ENCODE measurements around the gene CLDN14. TPM values are rescaled to one million over a fixed set of nuclear protein-coding genes. Genes with fewer than 3 reads are reported as not detected.

CLDN14 gene
- total and polyA plus RNA-seq, 2 donors (not counting 1 experiment from before 2014, with no cell fraction given): 0.39 TPM; not detected in 1

DNA sequence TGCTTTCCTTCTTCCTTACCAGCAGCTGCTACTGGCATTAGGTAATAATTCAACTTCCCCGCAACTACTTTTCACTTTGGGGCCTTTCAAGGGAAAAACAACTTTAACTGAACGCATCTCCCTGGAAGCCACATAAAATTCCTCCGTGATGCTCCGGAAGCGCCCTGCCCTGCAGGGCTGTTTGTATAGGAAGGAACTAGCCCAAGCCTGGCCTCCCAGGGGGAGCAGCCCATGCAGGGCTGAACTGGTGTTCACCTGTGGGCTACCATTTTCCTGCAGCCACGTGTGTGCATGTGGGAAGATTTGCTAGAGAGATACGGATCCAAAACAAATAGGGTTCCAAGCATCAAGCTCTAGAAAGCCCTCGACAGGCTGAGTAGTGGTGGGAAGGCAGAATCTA lies 14.4 kb downstream of the CLDN14 start:
- WGBS (ENCODE audit: insufficient coverage): 57% methylated on average over 7 of the region's 8 CpGs
- H2AFZ ChIP-seq (ENCODE audit: insufficient read depth, low read depth, low read length, poor library complexity, severe bottlenecking): no peak overlapping the region
- POLR2A ChIA-PET: no interaction called here
- no peaks in the 10 kb centered on the region for H4K20me1 ChIP-seq (ENCODE audit: control insufficient read depth, insufficient read depth, low read length, poor library complexity, severe bottlenecking)
- Mint-ChIP-seq H3K4me3 (no peak overlapping the region), H3K9me3 (ENCODE audit: insufficient read depth) (no peaks in the 10 kb centered on the region), H3K27me3 (peaks cover 3% of the 10 kb centered on the region), H3K4me1 (no peaks in the 10 kb centered on the region), H3K27ac (no peak overlapping the region)
- no peaks in the 10 kb centered on the region for H3K36me3 ChIP-seq (replicated peaks in 1 of 2; ENCODE audit: control extremely low read depth in 1 of 2, control insufficient read depth in 1 of 2, extremely low read depth in 1 of 2, insufficient read depth in 2 of 2, low read length in 1 of 2)
- H3K4me3 ChIP-seq (ENCODE audit: control extremely low read depth in 1 of 5, extremely low read depth in 1 of 5, insufficient read depth in 1 of 5, low read depth in 2 of 5, low read length in 4 of 5): no peak overlapping the region
- H3K4me2 ChIP-seq (replicated peaks; ENCODE audit: low read depth, low read length, poor library complexity, severe bottlenecking): no peak overlapping the region
- H3K4me1 ChIP-seq (ENCODE audit: control insufficient read depth in 2 of 2, insufficient read depth in 2 of 2, low read length in 2 of 2): no peaks in the 10 kb centered on the region
- H3K9me3 ChIP-seq (ENCODE audit: control extremely low read depth in 1 of 3, control insufficient read depth in 2 of 3, insufficient read depth in 1 of 3, low read length in 2 of 3): no peaks in the 10 kb centered on the region
- intact Hi-C loops (cut with micrococcal nuclease): no loop called here
- no peak for DNase-seq
- no peaks in the 10 kb centered on the region for H3K27me3 ChIP-seq (replicated peaks in 1 of 4; ENCODE audit: control extremely low read depth in 1 of 4, control insufficient read depth in 3 of 4, insufficient read depth in 4 of 4, low read length in 3 of 4)
- TF ChIP-seq, protein P1, sequence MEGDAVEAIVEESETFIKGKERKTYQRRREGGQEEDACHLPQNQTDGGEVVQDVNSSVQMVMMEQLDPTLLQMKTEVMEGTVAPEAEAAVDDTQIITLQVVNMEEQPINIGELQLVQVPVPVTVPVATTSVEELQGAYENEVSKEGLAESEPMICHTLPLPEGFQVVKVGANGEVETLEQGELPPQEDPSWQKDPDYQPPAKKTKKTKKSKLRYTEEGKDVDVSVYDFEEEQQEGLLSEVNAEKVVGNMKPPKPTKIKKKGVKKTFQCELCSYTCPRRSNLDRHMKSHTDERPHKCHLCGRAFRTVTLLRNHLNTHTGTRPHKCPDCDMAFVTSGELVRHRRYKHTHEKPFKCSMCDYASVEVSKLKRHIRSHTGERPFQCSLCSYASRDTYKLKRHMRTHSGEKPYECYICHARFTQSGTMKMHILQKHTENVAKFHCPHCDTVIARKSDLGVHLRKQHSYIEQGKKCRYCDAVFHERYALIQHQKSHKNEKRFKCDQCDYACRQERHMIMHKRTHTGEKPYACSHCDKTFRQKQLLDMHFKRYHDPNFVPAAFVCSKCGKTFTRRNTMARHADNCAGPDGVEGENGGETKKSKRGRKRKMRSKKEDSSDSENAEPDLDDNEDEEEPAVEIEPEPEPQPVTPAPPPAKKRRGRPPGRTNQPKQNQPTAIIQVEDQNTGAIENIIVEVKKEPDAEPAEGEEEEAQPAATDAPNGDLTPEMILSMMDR (IDR thresholded peaks at IDR 0.05): no peak
- TF ChIP-seq EZH2 (IDR thresholded peaks at IDR 0.05; ENCODE audit: borderline replicate concordance, insufficient read depth, low read depth, low read length, poor library complexity, severe bottlenecking): no peak
- no peak overlapping the region for H3K27ac ChIP-seq (ENCODE audit: low read length in 2 of 2)
- CTCF ChIA-PET: no interaction called here
- no peak for ATAC-seq (ENCODE audit: low read depth)
- H3K9ac ChIP-seq (ENCODE audit: low read length): no peak overlapping the region
- no peaks in the 10 kb centered on the region for H3K79me2 ChIP-seq (ENCODE audit: control insufficient read depth, insufficient read depth, low read length)

DNA sequence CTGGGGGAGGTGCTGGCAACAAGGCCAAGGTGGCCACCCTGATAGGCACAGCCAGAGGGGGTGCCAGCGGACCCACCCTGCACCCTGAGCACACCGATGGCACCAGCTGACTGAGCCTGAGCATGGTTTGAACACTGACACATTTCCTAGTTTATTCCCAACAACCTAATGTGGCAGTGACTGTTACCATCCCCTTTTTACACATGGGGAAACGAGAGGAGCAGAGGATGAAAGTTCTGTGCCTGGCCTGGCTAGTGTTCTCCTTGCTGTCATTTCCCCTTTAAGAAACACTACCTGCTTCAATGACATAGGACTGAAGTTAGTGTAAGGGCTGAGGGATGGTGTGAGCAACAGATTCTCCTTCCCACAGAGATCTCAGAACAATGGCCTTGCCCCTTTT lies 15.3 kb downstream of the CLDN14 start:
- Histone ChIP-seq H2AFZ (ENCODE audit: insufficient read depth, low read depth, low read length, poor library complexity, severe bottlenecking) (no peak overlapping the region), H3K9ac (ENCODE audit: low read length) (no peak overlapping the region), H3K4me2 (replicated peaks; ENCODE audit: low read depth, low read length, poor library complexity, severe bottlenecking) (no peak overlapping the region), H3K27me3 (replicated peaks in 1 of 4; ENCODE audit: control extremely low read depth in 1 of 4, control insufficient read depth in 3 of 4, insufficient read depth in 4 of 4, low read length in 3 of 4) (no peaks in the 10 kb centered on the region), H3K4me3 (ENCODE audit: control extremely low read depth in 1 of 5, extremely low read depth in 1 of 5, insufficient read depth in 1 of 5, low read depth in 2 of 5, low read length in 4 of 5) (no peak overlapping the region), H3K79me2 (ENCODE audit: control insufficient read depth, insufficient read depth, low read length) (no peaks in the 10 kb centered on the region), H3K9me3 (ENCODE audit: control extremely low read depth in 1 of 3, control insufficient read depth in 2 of 3, insufficient read depth in 1 of 3, low read length in 2 of 3) (no peaks in the 10 kb centered on the region), H3K27ac (ENCODE audit: low read length in 2 of 2) (no peak overlapping the region), H4K20me1 (ENCODE audit: control insufficient read depth, insufficient read depth, low read length, poor library complexity, severe bottlenecking) (no peaks in the 10 kb centered on the region), H3K36me3 (replicated peaks in 1 of 2; ENCODE audit: control extremely low read depth in 1 of 2, control insufficient read depth in 1 of 2, extremely low read depth in 1 of 2, insufficient read depth in 2 of 2, low read length in 1 of 2) (no peaks in the 10 kb centered on the region), H3K4me1 (ENCODE audit: control insufficient read depth in 2 of 2, insufficient read depth in 2 of 2, low read length in 2 of 2) (no peaks in the 10 kb centered on the region)
- Mint-ChIP-seq H3K27me3 (peaks cover 3% of the 10 kb centered on the region), H3K9me3 (ENCODE audit: insufficient read depth) (no peaks in the 10 kb centered on the region), H3K4me1 (no peaks in the 10 kb centered on the region), H3K27ac (no peak overlapping the region), H3K4me3 (no peak overlapping the region)
- POLR2A ChIA-PET: no interaction called here
- TF ChIP-seq EZH2 (IDR thresholded peaks at IDR 0.05; ENCODE audit: borderline replicate concordance, insufficient read depth, low read depth, low read length, poor library complexity, severe bottlenecking): no peak
- WGBS (ENCODE audit: insufficient coverage): 90% methylated on average over 2 of the region's 3 CpGs
- no peak for DNase-seq
- ATAC-seq (ENCODE audit: low read depth): no peak
- intact Hi-C loops (cut with micrococcal nuclease): no loop called here
- CTCF ChIA-PET: no interaction called here
